GM12878 (cell line): ENCODE data around the gene AASDHPPT. TPM values are rescaled to one million over a fixed set of nuclear protein-coding genes. Genes with fewer than 3 reads are reported as not detected.
A peak's percentile ranks its signal among the peaks of the same experiment; 100 is the strongest.

Experiments
- ATAC-seq: fragments of 200-7000 bp; cut with Tn5 transposase; 3 replicates; pipeline ENCODE4 v1.9.1; 2020; ENCODE audit warnings: mild to moderate bottlenecking, moderate library complexity
- BruUV-seq: library from RNA; stranded (reverse); fragments of 400-500 nt; replicated peaks from 2 replicates; lab custom pipeline; 2021; lab: Mats Ljungman, UMichigan
- CTCF ChIA-PET: fragments of 300-600 bp; sonication (Branson Sonifier 250); formaldehyde crosslinking; extraction: SDS; loops from one replicate; lab custom pipeline; 2021; ENCODE audit warnings: inconsistent platforms; lab: Yijun Ruan, JAX
- POLR2A ChIA-PET: fragments of 350-600 bp; formaldehyde crosslinking; extraction: SDS; loops from one replicate; lab custom pipeline; 2021; ENCODE audit warnings: inconsistent platforms; lab: Charles Lee
- RAD21 ChIA-PET: fragments of 300-600 bp; sonication (Branson Sonifier 250); formaldehyde crosslinking; loops from one replicate; lab custom pipeline; 2023; ENCODE audit warnings: antibody characterized with exemption; ENCODE audit not compliant: unreplicated experiment; lab: Charles Lee
- SMC1A ChIA-PET: fragments of 300-600 bp; sonication (Branson Sonifier 250); formaldehyde crosslinking; loops from one replicate; lab custom pipeline; 2023; ENCODE audit not compliant: unreplicated experiment, uncharacterized antibody; lab: Charles Lee
- DNase-seq: peaks from one replicate; pipeline ENCODE4 v3.0.0-alpha.2; 2011; ENCODE audit warnings: low read depth, low spot score
- FAIRE-seq: peaks from 3 replicates; lab custom pipeline; 2011; peaks lifted over from hg19 to GRCh38; lab: Jason Lieb, UNC
- H2AFZ ChIP-seq: 2 replicates; pipeline ENCODE4 v1.6.0; 2011; ENCODE audit warnings: low read depth, low read length, control low read depth; ENCODE audit not compliant: control insufficient read depth
- H3K27ac ChIP-seq: 2 replicates; pipeline ENCODE4 v1.5.1; 2011; ENCODE audit warnings: control low read depth; ENCODE audit not compliant: control insufficient read depth, insufficient read depth
- H3K27me3 ChIP-seq, 2 experiments: replicated peaks in 1 of 2; 2 replicates each; pipeline versions ENCODE4 v1.6.0 to v1.6.1; 2011; ENCODE audit warnings: low read length in 1 of 2; ENCODE audit not compliant: control insufficient read depth in 2 of 2, insufficient read depth in 2 of 2
- H3K36me3 ChIP-seq, 2 experiments: 2 replicates each; pipeline ENCODE4 v1.5.1; 2011; ENCODE audit warnings: low read length in 1 of 2; ENCODE audit not compliant: control insufficient read depth in 2 of 2, insufficient read depth in 2 of 2
- H3K4me1 ChIP-seq: 2 replicates; pipeline ENCODE4 v1.6.1; 2011; ENCODE audit warnings: mild to moderate bottlenecking, low read length, moderate library complexity, mixed read lengths; ENCODE audit not compliant: control insufficient read depth, insufficient read depth
- H3K4me2 ChIP-seq: 2 replicates; pipeline ENCODE4 v1.6.0; 2011; ENCODE audit warnings: control low read depth; ENCODE audit not compliant: control insufficient read depth, insufficient read depth
- H3K4me3 ChIP-seq: fragments of 200-600 bp; sonication (generic); 2 replicates; pipeline ENCODE4 v1.5.1; 2016
- H3K79me2 ChIP-seq: 2 replicates; pipeline ENCODE4 v1.6.0; 2011; ENCODE audit warnings: low read length; ENCODE audit not compliant: control insufficient read depth, insufficient read depth
- H3K9ac ChIP-seq: 2 replicates; pipeline ENCODE4 v1.8.0; 2011; ENCODE audit warnings: low read length, control low read depth, mixed read lengths; ENCODE audit not compliant: control insufficient read depth, insufficient read depth
- H3K9me3 ChIP-seq: replicated peaks from 3 replicates; pipeline ENCODE4 v1.5.1; 2011; ENCODE audit warnings: mild to moderate bottlenecking, low read length; ENCODE audit not compliant: control insufficient read depth, insufficient read depth
- H4K20me1 ChIP-seq: 2 replicates; pipeline ENCODE4 v1.6.0; 2011; ENCODE audit not compliant: control insufficient read depth, insufficient read depth
- ASH2L ChIP-seq: fragments of 300-600, 200-600 bp; sonication (generic); IDR thresholded peaks from 2 replicates; pipeline ENCODE4 v1.6.1; 2017; ENCODE audit warnings: low read depth, mild to moderate bottlenecking, borderline replicate concordance
- ESRRA ChIP-seq: IDR thresholded peaks from 2 replicates; pipeline ENCODE4 v1.6.1; 2012; ENCODE audit warnings: mild to moderate bottlenecking, low read length, improper control_type of control experiment
- MXI1 ChIP-seq: fragments of 150-350 bp; IDR thresholded peaks from 2 replicates; pipeline ENCODE4 v1.6.1; 2011; ENCODE audit warnings: low read depth, mild to moderate bottlenecking, inconsistent platforms, low read length, improper control_type of control experiment
- PAX5 ChIP-seq: IDR thresholded peaks from 2 replicates; pipeline ENCODE4 v1.6.1; 2011; ENCODE audit warnings: low read depth, low read length, borderline replicate concordance
- RAD21 ChIP-seq: IDR thresholded peaks from 2 replicates; pipeline ENCODE4 v1.6.1; 2011; ENCODE audit warnings: mild to moderate bottlenecking, low read depth, low read length, moderate library complexity; ENCODE audit not compliant: insufficient read depth
- RCOR1 ChIP-seq: conservative IDR thresholded peaks from 2 replicates; pipeline ENCODE4 v1.6.1; 2012; ENCODE audit warnings: low read depth, low read length, improper control_type of control experiment
- SMC3 ChIP-seq: IDR thresholded peaks from 2 replicates; pipeline ENCODE4 v1.6.1; 2011; ENCODE audit warnings: low read length, improper control_type of control experiment, borderline replicate concordance
- in situ Hi-C: fragments of 300-500 bp; cut with MboI; formaldehyde crosslinking; loops from 9 replicates; pipeline ENCODE4 v1.14.3; 2018; ENCODE audit warnings: mixed read lengths
- intact Hi-C: fragments of 100-400 bp; cut with micrococcal nuclease; formaldehyde crosslinking; loops from one replicate; pipeline ENCODE4 v1.14.2; 2022; ENCODE audit not compliant: unreplicated experiment
- polyA plus RNA-seq, 11 experiments: library from polyadenylated mRNA; depleted of rRNA in 4 of 11; unstranded in 6 of 11; stranded (reverse) in 5 of 11; fragments of >200 nt; fragmentation: Nextera tagmentation in 4 of 11; fragmentation: Illumina TruSeq in 1 of 11; extraction: Ambion mirVana in 4 of 11; extraction: Trizol in 1 of 11; gene quantifications; 1 replicate in 1 of 11; 2 replicates in 10 of 11; pipeline versions ENCODE4 v1.2.1 to v1.2.3, GENCODE V29; 2011 to 2016; ENCODE audit warnings: inconsistent platforms in 2 of 11, missing spikeins in 2 of 11, low read depth in 1 of 11
- total RNA-seq, 4 experiments: library from RNA; depleted of rRNA in 3 of 4; stranded (reverse); fragments of >200 nt in 3 of 4; fragmentation: Illumina TruSeq in 1 of 4; extraction: Trizol in 1 of 4; gene quantifications; 2 replicates each; pipeline versions ENCODE4 v1.2.1 to v1.2.3, GENCODE V29; 2013 to 2021
- TF ChIP-seq, protein P1 (sequence below), 3 experiments: IDR thresholded peaks in 2 of 3; conservative IDR thresholded peaks in 1 of 3; 2 replicates each; pipeline ENCODE4 v1.5.1; 2011; ENCODE audit warnings: low read depth in 3 of 3, low read length in 3 of 3, mild to moderate bottlenecking in 3 of 3, control low read depth in 2 of 3, moderate library complexity in 2 of 3, inconsistent platforms in 1 of 3, mixed read lengths in 1 of 3; ENCODE audit not compliant: control insufficient read depth in 2 of 3, insufficient read depth in 1 of 3; ENCODE audit errors: extremely low read depth in 1 of 3

The AASDHPPT gene
- total and polyA plus RNA-seq, 10 of the 15 experiments (the other 5 are each of a cell fraction or from before 2014, with no cell fraction given) = 37.3 to 92.6 (median 50.5) TPM

DNA sequence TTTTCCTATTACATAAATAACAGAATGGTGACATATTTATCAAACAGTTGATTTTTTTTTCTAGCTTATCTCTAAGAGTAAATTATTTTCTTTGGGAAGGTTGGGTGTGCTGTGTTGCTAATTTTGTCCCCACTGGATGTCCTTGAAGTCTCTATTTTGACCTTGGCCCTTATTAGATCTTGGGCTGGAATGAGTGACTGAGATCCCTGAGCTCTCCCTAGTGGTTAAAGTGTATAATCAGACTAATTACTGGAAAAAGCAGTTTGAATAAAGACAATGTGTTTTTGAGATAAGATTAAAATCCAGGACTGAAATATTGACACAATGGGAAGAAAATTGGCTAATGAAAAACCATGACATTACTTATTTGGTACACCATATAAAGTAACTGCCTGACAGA lies 56.1 kb downstream of the AASDHPPT start:
- Histone ChIP-seq H2AFZ (no peak overlapping the region), H3K27ac (no peak overlapping the region)
- POLR2A ChIA-PET = no interaction called here
- TF ChIP-seq SMC3 (peak; percentile 40), MXI1 (no peak), ASH2L (no peak), PAX5 (no peak), RAD21 (peak; percentile 65), ESRRA (peak; percentile 88), RCOR1 (no peak)
- TF ChIP-seq, protein P1, sequence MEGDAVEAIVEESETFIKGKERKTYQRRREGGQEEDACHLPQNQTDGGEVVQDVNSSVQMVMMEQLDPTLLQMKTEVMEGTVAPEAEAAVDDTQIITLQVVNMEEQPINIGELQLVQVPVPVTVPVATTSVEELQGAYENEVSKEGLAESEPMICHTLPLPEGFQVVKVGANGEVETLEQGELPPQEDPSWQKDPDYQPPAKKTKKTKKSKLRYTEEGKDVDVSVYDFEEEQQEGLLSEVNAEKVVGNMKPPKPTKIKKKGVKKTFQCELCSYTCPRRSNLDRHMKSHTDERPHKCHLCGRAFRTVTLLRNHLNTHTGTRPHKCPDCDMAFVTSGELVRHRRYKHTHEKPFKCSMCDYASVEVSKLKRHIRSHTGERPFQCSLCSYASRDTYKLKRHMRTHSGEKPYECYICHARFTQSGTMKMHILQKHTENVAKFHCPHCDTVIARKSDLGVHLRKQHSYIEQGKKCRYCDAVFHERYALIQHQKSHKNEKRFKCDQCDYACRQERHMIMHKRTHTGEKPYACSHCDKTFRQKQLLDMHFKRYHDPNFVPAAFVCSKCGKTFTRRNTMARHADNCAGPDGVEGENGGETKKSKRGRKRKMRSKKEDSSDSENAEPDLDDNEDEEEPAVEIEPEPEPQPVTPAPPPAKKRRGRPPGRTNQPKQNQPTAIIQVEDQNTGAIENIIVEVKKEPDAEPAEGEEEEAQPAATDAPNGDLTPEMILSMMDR (IDR thresholded peaks at IDR 0.05 in 2 of 3, conservative IDR thresholded peaks at IDR 0.05 in 1 of 3; ENCODE audit: control insufficient read depth in 2 of 3, extremely low read depth in 1 of 3, insufficient read depth in 1 of 3, low read depth in 3 of 3, low read length in 3 of 3) = peak in 2 of 3 experiments; percentile 24 to 40; a peak in 3 of 6 replicates
- TF ChIP-seq, all 136 proteins: peak for 4
- no peaks in the 10 kb centered on the region for H4K20me1 ChIP-seq
- no peak overlapping the region for H3K4me2 ChIP-seq
- SMC1A ChIA-PET = interaction anchor here (1.0 to 2.1 kb wide), 3 partner anchors 43 to 57 kb away, joined by 3 to 13 read pairs (median 9); partner anchors contain the start of gene KBTBD3
- H3K36me3 ChIP-seq = no peaks in the 10 kb centered on the region
- H3K9me3 ChIP-seq = no peaks in the 10 kb centered on the region
- CTCF ChIA-PET = interaction anchor here (0.8 to 7.6 kb wide), 5 partner anchors 10 to 130 kb away, joined by 3 to 61 read pairs (median 3); no protein-coding TSS in a partner anchor
- no peak overlapping the region for H3K9ac ChIP-seq
- DNase-seq (no peak), FAIRE-seq (no peak), ATAC-seq (peak; percentile 45; the same call in 1 of the 3 replicates)
- no peaks in the 10 kb centered on the region for H3K79me2 ChIP-seq
- H3K4me3 ChIP-seq = no peak overlapping the region
- no TSS peak for BruUV-seq
- no peaks in the 10 kb centered on the region for H3K27me3 ChIP-seq
- intact Hi-C loops = loop anchor here (1.0 kb wide), 1 partner anchor 45 kb away; no protein-coding TSS in a partner anchor
- in situ Hi-C loops = no loop called here
- H3K4me1 ChIP-seq = no peaks in the 10 kb centered on the region
- RAD21 ChIA-PET = interaction anchor here (2.8 kb wide), 1 partner anchor 46 kb away, joined by 8 read pairs; no protein-coding TSS in a partner anchor
